ENCODE results near the gene KCTD11. TPM values are rescaled to one million over a fixed set of nuclear protein-coding genes. Genes with fewer than 3 reads are reported as not detected.

Gene KCTD11
- total and polyA plus RNA-seq, 2 of the 13 experiments (the other 11 are each of a cell fraction or from before 2014, with no cell fraction given), result 1.6 to 2.6 TPM

GRCh38 chr17:7329374-7329996 is 22.5 kb upstream of the KCTD11 start (continued):
- no peak; the same call in 1 of the 2 replicates for TF ChIP-seq RERE (CRISPR knock-in tag; IDR thresholded peaks at IDR 0.05; ENCODE audit: low read depth)
- TF ChIP-seq ZNF367 (CRISPR knock-in tag; IDR thresholded peaks at IDR 0.05; ENCODE audit: borderline replicate concordance), result no peak
- no peak for TF ChIP-seq MTERF4 (CRISPR knock-in tag; IDR thresholded peaks at IDR 0.05)
- TF ChIP-seq ZNF883 (CRISPR knock-in tag; IDR thresholded peaks at IDR 0.05; ENCODE audit: not compliant biosample characterization), result no peak
- peak; percentile 61 for TF ChIP-seq PHF8 (CRISPR knock-in tag; IDR thresholded peaks at IDR 0.05)
- TF ChIP-seq CHD4 (IDR thresholded peaks at IDR 0.05; ENCODE audit: borderline replicate concordance, low read length), result no peak
- no peak for TF ChIP-seq GATA4 (IDR thresholded peaks at IDR 0.05; ENCODE audit: borderline replicate concordance, low read depth)
- TF ChIP-seq POLR2G (IDR thresholded peaks at IDR 0.05; ENCODE audit: low read depth, low read length), result peak; percentile 83
- peak; percentile 88 for TF ChIP-seq GABPB1 (CRISPR knock-in tag; IDR thresholded peaks at IDR 0.05)
- no peak for TF ChIP-seq TIGD3 (CRISPR knock-in tag; IDR thresholded peaks at IDR 0.05; ENCODE audit: borderline replicate concordance)
- peak; percentile 80 for TF ChIP-seq HOXA3 (CRISPR knock-in tag; IDR thresholded peaks at IDR 0.05)
- peak; percentile 91; the same call in 1 of the 2 replicates for TF ChIP-seq ZNF556 (CRISPR knock-in tag; IDR thresholded peaks at IDR 0.05; ENCODE audit: borderline replicate concordance)
- no peak for TF ChIP-seq ATAD3A (CRISPR knock-in tag; IDR thresholded peaks at IDR 0.05)
- TF ChIP-seq PITX1 (CRISPR knock-in tag; IDR thresholded peaks at IDR 0.05), result peak; percentile 51; the same call in 1 of the 2 replicates
- no peak for TF ChIP-seq ZFP62 (CRISPR knock-in tag; IDR thresholded peaks at IDR 0.05)
- TF ChIP-seq ZBTB1 (CRISPR knock-in tag; IDR thresholded peaks at IDR 0.05; ENCODE audit: borderline replicate concordance), result no peak
- TF ChIP-seq ZNF30 (CRISPR knock-in tag; IDR thresholded peaks at IDR 0.05), result no peak
- TF ChIP-seq TBP (CRISPR knock-in tag; IDR thresholded peaks at IDR 0.05), result no peak
- 0 out of 2 replicates have a peak, but pooled peaks have one; percentile 44 for TF ChIP-seq ZNF543 (CRISPR knock-in tag; IDR thresholded peaks at IDR 0.05)
- no peak for TF ChIP-seq ZNF761 (CRISPR knock-in tag; conservative IDR thresholded peaks at IDR 0.05)
- no peak for TF ChIP-seq BCL6 (CRISPR knock-in tag; IDR thresholded peaks at IDR 0.05)
- TF ChIP-seq DR1 (CRISPR knock-in tag; IDR thresholded peaks at IDR 0.05), result peak; percentile 69
- TF ChIP-seq, protein P1, sequence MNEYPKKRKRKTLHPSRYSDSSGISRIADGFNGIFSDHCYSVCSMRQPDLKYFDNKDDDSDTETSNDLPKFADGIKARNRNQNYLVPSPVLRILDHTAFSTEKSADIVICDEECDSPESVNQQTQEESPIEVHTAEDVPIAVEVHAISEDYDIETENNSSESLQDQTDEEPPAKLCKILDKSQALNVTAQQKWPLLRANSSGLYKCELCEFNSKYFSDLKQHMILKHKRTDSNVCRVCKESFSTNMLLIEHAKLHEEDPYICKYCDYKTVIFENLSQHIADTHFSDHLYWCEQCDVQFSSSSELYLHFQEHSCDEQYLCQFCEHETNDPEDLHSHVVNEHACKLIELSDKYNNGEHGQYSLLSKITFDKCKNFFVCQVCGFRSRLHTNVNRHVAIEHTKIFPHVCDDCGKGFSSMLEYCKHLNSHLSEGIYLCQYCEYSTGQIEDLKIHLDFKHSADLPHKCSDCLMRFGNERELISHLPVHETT (CRISPR knock-in tag; conservative IDR thresholded peaks at IDR 0.05), result peak; percentile 93
